Keratinocyte (primary cell): ENCODE data around the gene TNFRSF6B. TPM values are rescaled to one million over a fixed set of nuclear protein-coding genes. Genes with fewer than 3 reads are reported as not detected.
A peak's percentile ranks its signal among the peaks of the same experiment; 100 is the strongest.

Experiments used
- DNase-seq: peaks from one replicate; pipeline ENCODE4 v3.0.0-alpha.2; 2011; ENCODE audit warnings: low read depth, missing footprints, low spot score
- FAIRE-seq: peaks from 2 replicates; lab custom pipeline; 2011; peaks lifted over from hg19 to GRCh38; lab: Jason Lieb, UNC
- H2AFZ ChIP-seq: 2 replicates; pipeline ENCODE4 v1.6.0; 2012; ENCODE audit warnings: low read length, control low read depth, inconsistent platforms; ENCODE audit not compliant: control insufficient read depth
- H3K27ac ChIP-seq: 2 replicates; pipeline ENCODE4 v1.5.1; 2011; ENCODE audit warnings: low read length; ENCODE audit not compliant: control insufficient read depth, insufficient read depth
- H3K27me3 ChIP-seq: 3 replicates; pipeline ENCODE4 v1.6.0; 2011; ENCODE audit warnings: low read length; ENCODE audit not compliant: control insufficient read depth, insufficient read depth; ENCODE audit errors: extremely low read depth
- H3K36me3 ChIP-seq, 2 experiments: 2 replicates in 1 of 2; 3 replicates in 1 of 2; pipeline ENCODE4 v1.5.1; 2011; ENCODE audit warnings: low read length in 2 of 2, mild to moderate bottlenecking in 1 of 2; ENCODE audit not compliant: control insufficient read depth in 2 of 2, insufficient read depth in 2 of 2; ENCODE audit errors: extremely low read depth in 1 of 2
- H3K4me1 ChIP-seq: 3 replicates; pipeline ENCODE4 v1.5.1; 2011; ENCODE audit warnings: low read length; ENCODE audit not compliant: control insufficient read depth, insufficient read depth; ENCODE audit errors: extremely low read depth
- H3K4me2 ChIP-seq: 3 replicates; pipeline ENCODE4 v1.6.0; 2011; ENCODE audit warnings: low read depth, low read length; ENCODE audit not compliant: control insufficient read depth, insufficient read depth; ENCODE audit errors: extremely low read depth
- H3K4me3 ChIP-seq, 3 experiments: fragments of 200-600 bp in 1 of 3; sonication (generic) in 1 of 3; 2 replicates in 2 of 3; 3 replicates in 1 of 3; pipeline ENCODE4 v1.5.1; 2011 to 2016; ENCODE audit warnings: low read length in 3 of 3, mild to moderate bottlenecking in 3 of 3, control low read depth in 2 of 3, inconsistent platforms in 1 of 3, low read depth in 1 of 3, mixed read lengths in 1 of 3, mixed run types in 1 of 3, moderate library complexity in 1 of 3; ENCODE audit not compliant: control insufficient read depth in 2 of 3, insufficient read depth in 2 of 3; ENCODE audit errors: extremely low read depth in 1 of 3
- H3K79me2 ChIP-seq: 2 replicates; pipeline ENCODE4 v1.6.0; 2012; ENCODE audit warnings: low read length; ENCODE audit not compliant: control insufficient read depth, insufficient read depth
- H3K9ac ChIP-seq: 3 replicates; pipeline ENCODE4 v1.6.0; 2011; ENCODE audit warnings: low read length; ENCODE audit not compliant: control insufficient read depth, insufficient read depth; ENCODE audit errors: extremely low read depth
- H3K9me1 ChIP-seq: 3 replicates; pipeline ENCODE4 v1.6.0; 2011; ENCODE audit warnings: low read length; ENCODE audit not compliant: control insufficient read depth, insufficient read depth; ENCODE audit errors: extremely low read depth
- H3K9me3 ChIP-seq: 2 replicates; pipeline ENCODE4 v1.5.1; 2012; ENCODE audit warnings: low read depth, low read length; ENCODE audit not compliant: control insufficient read depth
- H4K20me1 ChIP-seq: 3 replicates; pipeline ENCODE4 v1.6.0; 2011; ENCODE audit warnings: low read length; ENCODE audit not compliant: control insufficient read depth, insufficient read depth; ENCODE audit errors: extremely low read depth
- EZH2 ChIP-seq: IDR thresholded peaks from one replicate; pipeline ENCODE4 v1.6.1; 2012; ENCODE audit warnings: inconsistent platforms, mild to moderate bottlenecking, low read length, moderate library complexity
- dilution Hi-C: fragments of 300-500 bp; cut with MboI; formaldehyde crosslinking; loops from one replicate; pipeline ENCODE4 v1.7.0; 2020; ENCODE audit warnings: low sequenced_read_pairs; ENCODE audit not compliant: extremely low pct_ligation_motif_present
- polyA plus RNA-seq, 5 experiments: library from polyadenylated mRNA; depleted of rRNA in 3 of 5; stranded (reverse) in 3 of 5; stranded (forward) in 1 of 5; unstranded in 1 of 5; fragments of >200 nt; gene quantifications; 1 replicate in 1 of 5; 2 replicates in 3 of 5; 3 replicates in 1 of 5; pipeline versions ENCODE4 v1.2.1 to v1.2.3, GENCODE V29; 2011 to 2012; ENCODE audit warnings: missing spikeins in 2 of 5, low read depth in 1 of 5, low replicate concordance in 1 of 5
- TF ChIP-seq, protein P1 (sequence below), 3 experiments: IDR thresholded peaks in 1 of 3; conservative IDR thresholded peaks in 1 of 3; optimal IDR thresholded peaks in 1 of 3; 2 replicates in 2 of 3; 3 replicates in 1 of 3; pipeline versions ENCODE3 to v1.5.1; 2011; ENCODE audit warnings: low read length in 3 of 3, mild to moderate bottlenecking in 3 of 3, moderate library complexity in 2 of 3, control low read depth in 1 of 3, inconsistent platforms in 1 of 3; ENCODE audit not compliant: insufficient read depth in 2 of 3; ENCODE audit errors: extremely low read depth in 1 of 3

TNFRSF6B gene
- polyA plus RNA-seq, 1 donor (not counting 4 experiments of a cell fraction or from before 2014, with no cell fraction given): 51.9 TPM

DNA sequence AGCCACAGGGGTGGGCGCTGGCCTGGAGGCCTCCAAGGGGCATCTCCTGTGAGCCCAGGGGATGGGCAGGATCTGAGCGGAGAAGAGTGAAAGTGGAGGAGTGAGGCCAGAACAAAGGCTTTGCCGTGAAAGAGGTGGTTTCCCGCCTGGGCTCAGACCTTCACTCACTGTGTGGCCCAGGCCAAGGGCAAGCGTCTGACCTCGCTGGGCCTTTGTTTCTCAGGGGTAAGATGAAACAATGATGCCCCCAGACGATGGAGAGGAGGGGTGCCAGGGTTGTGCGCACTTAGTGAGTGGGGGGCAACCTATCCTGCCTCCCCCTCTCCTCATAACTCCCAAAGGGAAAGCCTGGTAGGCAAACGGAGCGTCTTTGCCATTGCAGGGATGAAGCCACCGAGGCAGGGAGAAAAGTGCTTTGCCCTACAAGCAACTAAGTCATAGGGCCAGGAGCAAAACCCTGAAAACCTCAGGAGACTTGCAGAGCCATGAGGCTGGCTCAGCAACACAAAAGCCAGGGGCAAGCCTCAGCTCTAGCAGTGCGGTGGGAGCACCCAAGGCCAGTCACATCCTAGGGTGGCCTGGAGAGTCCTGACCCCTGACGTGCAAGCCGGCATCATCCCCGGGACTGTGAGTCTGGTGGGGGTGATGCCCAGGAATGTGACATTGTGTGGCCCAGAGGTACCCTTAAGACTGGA is 42.3 kb upstream of the TNFRSF6B start:
- Histone ChIP-seq H3K9me3 (no peaks in the 10 kb centered on the region), H3K4me3 (no peak overlapping the region), H3K9ac (no peak overlapping the region), H2AFZ (no peak overlapping the region), H4K20me1 (no peaks in the 10 kb centered on the region), H3K4me1 (peaks cover 22% of the 10 kb centered on the region), H3K9me1 (no peaks in the 10 kb centered on the region), H3K27me3 (no peaks in the 10 kb centered on the region), H3K79me2 (peaks cover 6% of the 10 kb centered on the region), H3K27ac (no peak overlapping the region), H3K36me3 (no peaks in the 10 kb centered on the region), H3K4me2 (peak overlapping the region; percentile 64)
- dilution Hi-C loops: no loop called here
- TF ChIP-seq, protein P1, sequence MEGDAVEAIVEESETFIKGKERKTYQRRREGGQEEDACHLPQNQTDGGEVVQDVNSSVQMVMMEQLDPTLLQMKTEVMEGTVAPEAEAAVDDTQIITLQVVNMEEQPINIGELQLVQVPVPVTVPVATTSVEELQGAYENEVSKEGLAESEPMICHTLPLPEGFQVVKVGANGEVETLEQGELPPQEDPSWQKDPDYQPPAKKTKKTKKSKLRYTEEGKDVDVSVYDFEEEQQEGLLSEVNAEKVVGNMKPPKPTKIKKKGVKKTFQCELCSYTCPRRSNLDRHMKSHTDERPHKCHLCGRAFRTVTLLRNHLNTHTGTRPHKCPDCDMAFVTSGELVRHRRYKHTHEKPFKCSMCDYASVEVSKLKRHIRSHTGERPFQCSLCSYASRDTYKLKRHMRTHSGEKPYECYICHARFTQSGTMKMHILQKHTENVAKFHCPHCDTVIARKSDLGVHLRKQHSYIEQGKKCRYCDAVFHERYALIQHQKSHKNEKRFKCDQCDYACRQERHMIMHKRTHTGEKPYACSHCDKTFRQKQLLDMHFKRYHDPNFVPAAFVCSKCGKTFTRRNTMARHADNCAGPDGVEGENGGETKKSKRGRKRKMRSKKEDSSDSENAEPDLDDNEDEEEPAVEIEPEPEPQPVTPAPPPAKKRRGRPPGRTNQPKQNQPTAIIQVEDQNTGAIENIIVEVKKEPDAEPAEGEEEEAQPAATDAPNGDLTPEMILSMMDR (optimal IDR thresholded peaks at IDR 0.05 in 1 of 3, IDR thresholded peaks at IDR 0.05 in 1 of 3, conservative IDR thresholded peaks at IDR 0.05 in 1 of 3; ENCODE audit: extremely low read depth in 1 of 3, insufficient read depth in 2 of 3, low read length in 3 of 3): no peak
- no peak for TF ChIP-seq EZH2
- no peak for DNase-seq
- no peak for FAIRE-seq

DNA sequence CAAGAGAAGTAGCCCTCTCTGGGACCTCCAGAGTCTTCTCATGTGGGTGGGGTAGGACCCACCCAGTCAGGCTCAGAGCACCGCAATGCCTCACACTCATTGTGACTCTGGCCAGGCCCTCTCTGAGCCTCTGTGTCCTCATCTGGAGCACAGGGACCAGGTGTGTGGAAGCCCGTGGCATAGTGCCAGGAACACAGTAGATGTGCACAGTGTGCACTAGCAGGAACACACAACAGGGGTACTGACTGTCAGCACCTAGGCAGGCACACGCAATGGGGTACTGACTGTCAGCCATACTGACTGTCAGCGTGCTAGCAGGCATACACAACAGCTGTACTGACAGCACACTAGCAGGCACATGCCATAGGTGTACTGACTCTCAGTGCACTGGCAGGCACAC is 41.2 kb upstream of the TNFRSF6B start:
- Histone ChIP-seq H3K36me3 (no peaks in the 10 kb centered on the region), H2AFZ (no peak overlapping the region), H3K9ac (no peak overlapping the region), H3K9me1 (no peaks in the 10 kb centered on the region), H4K20me1 (no peaks in the 10 kb centered on the region), H3K4me1 (peaks cover 26% of the 10 kb centered on the region), H3K27ac (no peak overlapping the region), H3K4me2 (no peak overlapping the region), H3K4me3 (no peak overlapping the region), H3K9me3 (no peaks in the 10 kb centered on the region), H3K79me2 (peaks cover 17% of the 10 kb centered on the region), H3K27me3 (no peaks in the 10 kb centered on the region)
- FAIRE-seq (no peak), DNase-seq (no peak)
- dilution Hi-C loops: no loop called here
- TF ChIP-seq, protein P1 (optimal IDR thresholded peaks at IDR 0.05 in 1 of 3, IDR thresholded peaks at IDR 0.05 in 1 of 3, conservative IDR thresholded peaks at IDR 0.05 in 1 of 3; ENCODE audit: extremely low read depth in 1 of 3, insufficient read depth in 2 of 3, low read length in 3 of 3): no peak
- TF ChIP-seq EZH2: no peak
